ENCODE data around the gene CLEC19A.

Gene CLEC19A

DNA sequence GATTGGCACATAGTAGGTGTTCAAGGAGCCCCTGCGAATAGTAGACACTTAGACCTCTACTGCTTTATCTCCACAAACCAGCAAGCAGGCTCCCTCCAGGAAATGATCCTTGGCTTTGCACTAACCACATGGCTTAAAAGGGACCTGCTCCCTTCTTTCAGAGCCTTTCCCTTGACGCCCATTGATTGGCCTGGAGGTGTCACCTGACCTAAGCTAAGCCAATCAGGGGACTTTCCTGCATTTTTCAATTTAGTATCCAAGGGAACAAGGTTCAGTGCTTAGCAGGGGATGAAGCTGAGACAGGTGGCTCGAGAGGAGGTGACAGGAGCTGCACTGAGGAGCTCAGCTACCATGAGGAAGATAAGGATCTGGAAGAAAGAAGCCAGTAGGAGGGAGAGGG is 52.8 kb downstream of the CLEC19A start:
- Histone ChIP-seq H3K27me3 (ENCODE audit: control insufficient read depth, insufficient read depth, low read length) (no peaks in the 10 kb centered on the region), H3K4me3 (ENCODE audit: low read depth, low read length) (no peak overlapping the region), H3K9me3 (ENCODE audit: control insufficient read depth, insufficient read depth, low read length) (no peaks in the 10 kb centered on the region), H3K4me1 (ENCODE audit: control insufficient read depth, insufficient read depth, low read length) (no peaks in the 10 kb centered on the region), H3K9ac (ENCODE audit: low read depth, low read length) (no peak overlapping the region), H3K36me3 (ENCODE audit: control insufficient read depth, insufficient read depth, low read length) (no peaks in the 10 kb centered on the region)

DNA sequence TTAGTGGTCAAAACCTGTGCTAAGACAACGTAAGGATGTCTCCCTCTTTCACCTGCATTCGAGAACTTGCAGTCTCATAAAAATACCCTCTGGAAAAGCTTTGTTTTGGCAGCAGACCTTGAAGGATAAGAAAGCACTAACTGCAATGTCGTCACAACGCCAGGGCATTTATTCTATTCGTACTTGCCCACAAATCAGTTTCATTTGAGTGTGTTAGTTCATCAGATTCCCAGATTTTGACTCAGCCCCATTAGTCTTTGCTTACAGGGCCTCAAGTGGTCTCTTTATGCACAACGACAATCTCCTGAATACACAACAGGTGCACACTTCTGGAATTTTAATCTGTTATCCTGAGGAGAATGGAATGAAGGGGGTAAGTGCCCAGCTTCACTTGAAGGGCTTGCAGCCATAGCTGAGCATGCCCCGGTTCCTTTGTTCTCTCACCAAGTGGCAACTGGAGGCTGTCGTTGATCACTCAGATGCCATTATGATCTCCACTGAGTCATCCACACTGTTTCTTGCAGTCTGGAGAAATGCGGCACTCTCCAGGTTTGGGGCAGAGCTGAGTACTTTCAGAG is 58.8 kb downstream of the CLEC19A start:
- H3K9me3 ChIP-seq (ENCODE audit: control insufficient read depth, insufficient read depth, low read length): no peaks in the 10 kb centered on the region
- H3K9ac ChIP-seq (ENCODE audit: low read depth, low read length): no peak overlapping the region
- peaks cover 18% of the 10 kb centered on the region for H3K4me1 ChIP-seq (ENCODE audit: control insufficient read depth, insufficient read depth, low read length)
- H3K4me3 ChIP-seq (ENCODE audit: low read depth, low read length): no peak overlapping the region
- H3K27me3 ChIP-seq (ENCODE audit: control insufficient read depth, insufficient read depth, low read length): no peaks in the 10 kb centered on the region
- H3K36me3 ChIP-seq (ENCODE audit: control insufficient read depth, insufficient read depth, low read length): no peaks in the 10 kb centered on the region

DNA sequence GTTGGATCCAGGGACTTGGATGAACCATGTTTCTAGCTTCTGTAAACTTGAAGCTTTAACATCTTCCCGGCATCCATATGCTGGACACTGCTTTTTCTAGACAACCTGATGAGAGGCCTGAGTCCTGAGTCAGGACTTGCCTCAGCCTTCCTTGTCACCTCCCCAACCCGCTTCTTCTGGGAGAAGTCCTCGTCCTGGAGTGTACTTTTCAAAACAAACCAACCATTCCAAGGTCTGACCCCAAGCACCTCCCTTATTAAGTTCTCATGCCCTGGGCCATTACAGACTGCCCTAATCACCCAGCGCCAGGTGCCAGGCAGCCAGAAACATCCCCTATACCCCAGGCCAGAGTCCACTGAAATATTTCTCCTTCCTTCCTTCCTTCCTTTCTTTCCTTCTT is 59.4 kb downstream of the CLEC19A start:
- Histone ChIP-seq H3K4me3 (ENCODE audit: low read depth, low read length) (no peak overlapping the region), H3K27me3 (ENCODE audit: control insufficient read depth, insufficient read depth, low read length) (no peaks in the 10 kb centered on the region), H3K36me3 (ENCODE audit: control insufficient read depth, insufficient read depth, low read length) (no peaks in the 10 kb centered on the region), H3K9ac (ENCODE audit: low read depth, low read length) (no peak overlapping the region), H3K4me1 (ENCODE audit: control insufficient read depth, insufficient read depth, low read length) (peaks cover 21% of the 10 kb centered on the region), H3K9me3 (ENCODE audit: control insufficient read depth, insufficient read depth, low read length) (no peaks in the 10 kb centered on the region)

DNA sequence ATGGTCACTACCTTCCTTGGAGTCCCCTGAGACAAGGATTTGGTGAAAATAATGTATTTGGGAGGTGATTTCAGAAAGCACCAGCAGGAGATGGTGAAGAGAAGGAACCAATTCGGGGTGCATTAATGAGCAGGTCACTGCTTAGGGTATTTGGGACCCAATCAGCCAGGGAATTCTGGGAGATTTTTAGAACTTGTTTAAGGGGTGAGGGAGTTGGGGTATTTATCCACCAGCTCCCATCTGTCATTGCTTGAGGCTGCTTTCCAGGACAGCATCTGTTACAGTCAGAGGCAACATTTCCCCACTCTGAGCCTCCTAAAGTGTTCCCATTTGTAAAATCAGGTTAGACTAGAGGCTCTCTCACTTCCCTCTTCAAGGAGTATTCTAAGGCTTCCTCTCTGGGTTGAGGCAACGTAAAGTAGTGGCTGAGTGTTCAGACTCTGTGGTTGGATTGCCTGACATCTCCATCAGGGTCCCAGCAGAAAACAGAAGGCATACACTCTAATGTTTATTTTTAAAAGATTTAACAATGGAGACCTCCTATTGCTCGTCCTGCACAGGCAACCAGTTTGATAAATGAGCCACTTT is 60.9 kb downstream of the CLEC19A start:
- Histone ChIP-seq H3K4me1 (ENCODE audit: control insufficient read depth, insufficient read depth, low read length) (peaks cover 21% of the 10 kb centered on the region), H3K9me3 (ENCODE audit: control insufficient read depth, insufficient read depth, low read length) (no peaks in the 10 kb centered on the region), H3K36me3 (ENCODE audit: control insufficient read depth, insufficient read depth, low read length) (no peaks in the 10 kb centered on the region), H3K27me3 (ENCODE audit: control insufficient read depth, insufficient read depth, low read length) (no peaks in the 10 kb centered on the region), H3K9ac (ENCODE audit: low read depth, low read length) (no peak overlapping the region), H3K4me3 (ENCODE audit: low read depth, low read length) (no peak overlapping the region)

DNA sequence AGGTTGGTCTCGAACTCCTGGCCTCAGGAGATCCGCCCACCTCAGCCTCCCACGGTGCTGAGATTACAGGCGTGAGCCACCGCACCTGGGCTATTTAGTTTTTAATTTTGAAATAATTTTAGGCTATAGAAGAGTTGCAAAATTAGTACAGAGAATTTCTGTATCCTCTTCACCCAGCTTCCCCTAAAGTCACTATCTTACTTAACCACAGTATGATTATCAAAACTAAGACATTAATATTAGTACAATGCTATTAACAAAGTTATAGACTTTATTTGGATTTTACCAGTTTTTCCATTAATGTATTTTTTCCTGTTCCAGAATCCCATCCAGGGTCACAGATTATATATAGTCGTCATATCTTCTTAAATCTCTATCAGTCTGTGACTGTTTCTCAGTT is 62.6 kb downstream of the CLEC19A start:
- no peak overlapping the region for H3K4me3 ChIP-seq (ENCODE audit: low read depth, low read length)
- no peaks in the 10 kb centered on the region for H3K27me3 ChIP-seq (ENCODE audit: control insufficient read depth, insufficient read depth, low read length)
- peaks cover 21% of the 10 kb centered on the region for H3K4me1 ChIP-seq (ENCODE audit: control insufficient read depth, insufficient read depth, low read length)
- H3K9ac ChIP-seq (ENCODE audit: low read depth, low read length): no peak overlapping the region
- H3K9me3 ChIP-seq (ENCODE audit: control insufficient read depth, insufficient read depth, low read length): no peaks in the 10 kb centered on the region
- no peaks in the 10 kb centered on the region for H3K36me3 ChIP-seq (ENCODE audit: control insufficient read depth, insufficient read depth, low read length)

DNA sequence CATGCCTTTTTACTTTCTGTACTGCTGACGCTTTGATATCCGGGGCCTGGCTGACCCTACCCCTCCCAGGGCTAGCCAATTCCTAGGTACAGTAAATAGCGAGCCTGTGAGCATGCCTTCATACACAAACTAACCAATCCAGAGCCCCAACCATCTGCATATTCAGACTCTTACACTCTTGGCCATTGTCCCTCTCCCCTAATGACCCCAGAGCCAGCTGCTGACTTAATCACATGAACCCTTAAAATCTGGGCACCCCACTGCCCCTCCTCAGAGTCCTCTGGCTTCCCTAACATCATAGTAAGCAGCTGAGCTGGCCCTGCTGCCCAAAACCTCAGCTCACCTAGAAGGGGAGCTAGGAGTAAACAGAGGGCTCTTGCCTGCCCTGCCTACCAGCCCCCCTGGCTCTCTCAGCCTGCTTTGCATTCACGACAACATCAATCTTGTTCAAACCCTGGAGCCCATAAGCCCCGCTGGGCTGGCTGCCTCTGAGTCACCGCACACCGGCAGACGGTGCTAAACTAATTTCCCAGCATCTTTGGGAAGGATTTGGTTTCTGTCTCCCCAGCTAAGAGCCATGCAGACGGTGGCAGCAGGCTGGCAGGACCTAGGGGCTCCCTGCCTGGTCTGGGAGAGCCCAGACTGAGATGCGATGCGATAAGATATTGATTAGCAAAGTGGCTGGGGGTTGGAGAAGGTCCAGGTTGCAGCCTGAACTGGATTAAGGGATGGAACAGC is 63.2 kb downstream of the CLEC19A start:
- H3K36me3 ChIP-seq (ENCODE audit: control insufficient read depth, insufficient read depth, low read length): no peaks in the 10 kb centered on the region
- no peaks in the 10 kb centered on the region for H3K9me3 ChIP-seq (ENCODE audit: control insufficient read depth, insufficient read depth, low read length)
- peak overlapping the region; percentile 6 for H3K4me3 ChIP-seq (ENCODE audit: low read depth, low read length)
- H3K27me3 ChIP-seq (ENCODE audit: control insufficient read depth, insufficient read depth, low read length): no peaks in the 10 kb centered on the region
- H3K4me1 ChIP-seq (ENCODE audit: control insufficient read depth, insufficient read depth, low read length): peaks cover 21% of the 10 kb centered on the region
- peak overlapping the region; percentile 41 for H3K9ac ChIP-seq (ENCODE audit: low read depth, low read length)

DNA sequence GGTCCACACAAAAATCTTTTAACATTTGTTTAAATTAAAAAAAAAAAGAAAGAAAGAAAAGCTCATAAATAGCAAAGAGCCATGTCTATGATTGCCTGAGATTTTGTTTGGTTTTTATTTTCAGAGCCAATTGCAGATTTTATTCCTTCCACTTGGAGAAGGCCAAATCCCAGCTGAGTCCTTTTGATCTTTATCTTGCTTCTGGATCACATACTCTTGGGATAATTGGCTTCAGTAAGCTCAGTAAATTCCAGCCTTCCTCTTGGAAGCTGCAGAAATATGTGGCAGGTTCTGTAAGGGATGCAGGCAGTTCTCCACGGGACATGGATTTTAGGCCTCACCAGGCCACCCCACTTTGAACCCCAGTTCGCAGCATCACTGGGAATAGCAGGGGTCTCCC is 68.8 kb downstream of the CLEC19A start:
- H3K9ac ChIP-seq (ENCODE audit: low read depth, low read length): no peak overlapping the region
- H3K4me3 ChIP-seq (ENCODE audit: low read depth, low read length): no peak overlapping the region
- no peaks in the 10 kb centered on the region for H3K36me3 ChIP-seq (ENCODE audit: control insufficient read depth, insufficient read depth, low read length)
- no peaks in the 10 kb centered on the region for H3K9me3 ChIP-seq (ENCODE audit: control insufficient read depth, insufficient read depth, low read length)
- no peaks in the 10 kb centered on the region for H3K27me3 ChIP-seq (ENCODE audit: control insufficient read depth, insufficient read depth, low read length)
- peaks cover 3% of the 10 kb centered on the region for H3K4me1 ChIP-seq (ENCODE audit: control insufficient read depth, insufficient read depth, low read length)

DNA sequence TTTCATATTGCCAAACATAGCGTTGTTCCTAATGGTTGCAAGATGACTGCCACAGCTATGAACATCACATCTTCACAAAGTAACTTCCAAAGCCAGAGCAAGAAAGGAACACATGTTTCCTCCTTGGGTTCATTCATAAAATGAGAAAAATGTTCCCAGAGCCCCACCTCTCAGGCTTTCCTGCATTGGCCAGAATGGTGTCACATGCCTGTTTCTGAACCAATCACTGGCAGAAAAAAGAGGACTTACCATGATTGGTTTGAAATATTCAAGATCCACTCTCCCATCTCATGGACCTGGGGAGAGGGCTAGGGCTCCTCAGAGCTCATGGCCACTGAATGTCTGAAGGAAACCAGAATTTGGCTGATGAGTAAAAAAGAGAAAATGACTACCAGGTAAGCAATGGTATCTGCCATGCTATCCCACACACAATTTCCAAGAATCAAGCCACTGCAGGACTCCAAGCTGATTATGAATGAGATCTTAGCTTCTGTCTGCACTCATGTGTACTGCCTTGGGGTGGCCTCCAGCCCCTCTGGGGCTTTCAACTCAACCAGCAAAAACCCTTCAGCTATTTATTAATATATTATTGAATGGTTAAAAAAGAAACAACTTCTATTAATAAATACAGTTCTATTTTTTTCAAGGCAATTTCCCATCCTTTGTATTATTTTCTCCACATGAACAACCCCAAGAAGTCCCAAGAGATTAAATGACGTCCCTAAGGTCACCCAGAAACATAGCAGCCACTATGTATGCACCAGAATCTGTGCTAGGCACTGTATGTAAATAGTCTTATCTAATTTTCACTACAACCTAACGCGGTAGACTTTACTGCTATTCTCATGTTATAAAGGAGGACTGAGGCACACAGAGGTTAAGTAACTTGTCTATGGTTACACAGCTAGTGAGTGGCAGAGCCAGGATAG is 70.8 kb downstream of the CLEC19A start:
- no peak overlapping the region for H3K4me3 ChIP-seq (ENCODE audit: low read depth, low read length)
- H3K9ac ChIP-seq (ENCODE audit: low read depth, low read length): no peak overlapping the region
- H3K9me3 ChIP-seq (ENCODE audit: control insufficient read depth, insufficient read depth, low read length): no peaks in the 10 kb centered on the region
- no peaks in the 10 kb centered on the region for H3K27me3 ChIP-seq (ENCODE audit: control insufficient read depth, insufficient read depth, low read length)
- no peaks in the 10 kb centered on the region for H3K4me1 ChIP-seq (ENCODE audit: control insufficient read depth, insufficient read depth, low read length)
- H3K36me3 ChIP-seq (ENCODE audit: control insufficient read depth, insufficient read depth, low read length): no peaks in the 10 kb centered on the region

DNA sequence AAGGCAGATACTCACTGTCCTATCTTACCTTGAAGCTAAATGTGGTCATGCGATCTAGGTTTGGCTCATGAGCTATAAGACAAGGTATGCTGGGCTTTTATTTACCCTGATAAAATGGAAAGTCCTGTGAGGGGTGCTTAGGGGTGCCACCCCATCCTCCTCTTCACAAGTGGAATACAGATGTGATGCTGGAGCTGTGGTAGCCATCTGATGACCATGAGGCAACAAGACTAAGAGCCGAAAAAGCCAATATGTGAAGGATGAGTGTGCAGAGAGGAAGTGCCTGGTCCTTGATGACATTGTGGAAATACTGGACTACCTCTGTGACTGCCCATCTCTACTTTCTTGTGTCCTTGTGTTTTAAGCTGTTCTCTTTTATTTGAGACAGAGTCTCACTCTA is 74.0 kb downstream of the CLEC19A start:
- no peaks in the 10 kb centered on the region for H3K4me1 ChIP-seq (ENCODE audit: control insufficient read depth, insufficient read depth, low read length)
- no peak overlapping the region for H3K9ac ChIP-seq (ENCODE audit: low read depth, low read length)
- H3K4me3 ChIP-seq (ENCODE audit: low read depth, low read length): no peak overlapping the region
- no peaks in the 10 kb centered on the region for H3K27me3 ChIP-seq (ENCODE audit: control insufficient read depth, insufficient read depth, low read length)
- no peaks in the 10 kb centered on the region for H3K36me3 ChIP-seq (ENCODE audit: control insufficient read depth, insufficient read depth, low read length)
- no peaks in the 10 kb centered on the region for H3K9me3 ChIP-seq (ENCODE audit: control insufficient read depth, insufficient read depth, low read length)
